ENCODE results near the gene EGLN1. TPM values are rescaled to one million over a fixed set of nuclear protein-coding genes. Genes with fewer than 3 reads are reported as not detected.

The EGLN1 gene
- total and polyA plus RNA-seq, 10 of the 15 experiments (the other 5 are each of a cell fraction or from before 2014, with no cell fraction given) = 2.4 to 46.6 (median 8.7) TPM

GRCh38 chr1:231428377-231428776, 6.3 kb upstream of the EGLN1 start (continued):
- no peak for TF ChIP-seq RUNX3 (IDR thresholded peaks at IDR 0.05; ENCODE audit: low read length)
- TF ChIP-seq NR2C1 (IDR thresholded peaks at IDR 0.05) = no peak
- TF ChIP-seq ZBTB33 (IDR thresholded peaks at IDR 0.05) = no peak
- no peak for TF ChIP-seq CTCF (IDR thresholded peaks at IDR 0.05 in 2 of 3, conservative IDR thresholded peaks at IDR 0.05 in 1 of 3; ENCODE audit: control insufficient read depth in 2 of 3, extremely low read depth in 1 of 3, insufficient read depth in 1 of 3, low read depth in 3 of 3, low read length in 3 of 3)
- TF ChIP-seq ZNF622 (IDR thresholded peaks at IDR 0.05) = no peak

- POLR2A ChIA-PET = no interaction called here
- ATAC-seq = no peak
These were observed 3.1 kb upstream of the EGLN1 start for GRCh38 chr1:231424950-231425805.

More at GRCh38 chr1:231424950-231425805, 3.1 kb upstream of the EGLN1 start:
- DNase-seq (ENCODE audit: low read depth, low spot score) (no peak), FAIRE-seq (no peak)
- no peak overlapping the region for H2AFZ ChIP-seq (ENCODE audit: control insufficient read depth, low read depth, low read length)
- no peak overlapping the region for H3K9ac ChIP-seq (ENCODE audit: control insufficient read depth, insufficient read depth, low read length)
- H4K20me1 ChIP-seq (ENCODE audit: control insufficient read depth, insufficient read depth) = no peaks in the 10 kb centered on the region
- WGBS (ENCODE audit: insufficient coverage, insufficient replicate concordance, low lambda C conversion rate, missing lambda C conversion rate) = 55% methylated on average over 4 of the region's 4 CpGs
- no peaks in the 10 kb centered on the region; a peak in 1 of 4 replicates for H3K27me3 ChIP-seq (replicated peaks in 1 of 2; ENCODE audit: control insufficient read depth in 2 of 2, insufficient read depth in 2 of 2, low read length in 1 of 2)
- H3K9me3 ChIP-seq (replicated peaks; ENCODE audit: control insufficient read depth, insufficient read depth, low read length) = no peaks in the 10 kb centered on the region; the same call in 2 of the 3 replicates
- intact Hi-C loops (cut with micrococcal nuclease; ENCODE audit: unreplicated experiment) = loop anchor here (5.0 kb wide), 1 partner anchor 87 kb away; no protein-coding TSS in a partner anchor
- BruUV-seq (replicated peaks) = no TSS peak
- H3K4me3 ChIP-seq = no peak overlapping the region
- no peaks in the 10 kb centered on the region for H3K4me1 ChIP-seq (ENCODE audit: control insufficient read depth, insufficient read depth, low read length)
- H3K27ac ChIP-seq (ENCODE audit: control insufficient read depth, insufficient read depth) = no peak overlapping the region
- ChIA-PET SMC1A (ENCODE audit: uncharacterized antibody, unreplicated experiment) (interaction anchor here (1.2 to 1.3 kb wide), 2 partner anchors 8 to 39 kb away, joined by 3 read pairs; no protein-coding TSS in a partner anchor), CTCF (interaction anchor here (0.6 to 0.9 kb wide), 2 partner anchors 84 to 94 kb away, joined by 3 read pairs; no protein-coding TSS in a partner anchor), RAD21 (ENCODE audit: unreplicated experiment) (no interaction called here)
- no peak overlapping the region for H3K4me2 ChIP-seq (ENCODE audit: control insufficient read depth, insufficient read depth)
- no peaks in the 10 kb centered on the region for H3K36me3 ChIP-seq (ENCODE audit: control insufficient read depth in 2 of 2, insufficient read depth in 2 of 2, low read length in 1 of 2)
- in situ Hi-C loops (cut with MboI) = no loop called here
- H3K79me2 ChIP-seq (ENCODE audit: control insufficient read depth, insufficient read depth, low read length) = peaks cover 18% of the 10 kb centered on the region
- TF ChIP-seq TCF3 (IDR thresholded peaks at IDR 0.05; ENCODE audit: borderline replicate concordance, insufficient read depth, low read depth, low read length) (no peak), MLLT1 (IDR thresholded peaks at IDR 0.05) (0 out of 2 replicates have a peak, but pooled peaks have one; percentile 21), RUNX3 (IDR thresholded peaks at IDR 0.05; ENCODE audit: low read length) (no peak)

All from GM12878 (cell line).